ENCODE measurements around the gene LRIG1.

LRIG1 gene

DNA sequence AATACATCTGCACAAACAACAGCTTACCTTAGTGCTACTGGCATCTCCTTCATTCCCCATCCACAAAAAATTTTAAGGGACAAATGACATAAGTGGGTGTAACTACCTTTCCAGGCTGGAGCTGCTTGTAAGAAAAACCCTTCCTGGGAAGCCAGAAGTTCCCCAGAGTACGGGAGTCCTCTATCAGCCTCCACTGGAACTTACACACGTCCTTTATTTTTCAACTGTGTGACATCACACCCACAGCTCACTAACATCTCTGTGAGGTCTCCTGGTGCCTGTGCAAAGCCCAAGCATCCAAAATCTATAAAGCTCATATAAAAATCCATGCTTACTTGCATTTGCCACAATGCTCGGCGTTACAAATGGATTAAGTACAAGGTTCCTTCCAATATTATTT, 27.6 kb downstream of the LRIG1 start:
- no peak for DNase-seq

GRCh38 chr3:66472313-66473134, 28.3 kb downstream of the LRIG1 start:
- no peak for DNase-seq

DNA sequence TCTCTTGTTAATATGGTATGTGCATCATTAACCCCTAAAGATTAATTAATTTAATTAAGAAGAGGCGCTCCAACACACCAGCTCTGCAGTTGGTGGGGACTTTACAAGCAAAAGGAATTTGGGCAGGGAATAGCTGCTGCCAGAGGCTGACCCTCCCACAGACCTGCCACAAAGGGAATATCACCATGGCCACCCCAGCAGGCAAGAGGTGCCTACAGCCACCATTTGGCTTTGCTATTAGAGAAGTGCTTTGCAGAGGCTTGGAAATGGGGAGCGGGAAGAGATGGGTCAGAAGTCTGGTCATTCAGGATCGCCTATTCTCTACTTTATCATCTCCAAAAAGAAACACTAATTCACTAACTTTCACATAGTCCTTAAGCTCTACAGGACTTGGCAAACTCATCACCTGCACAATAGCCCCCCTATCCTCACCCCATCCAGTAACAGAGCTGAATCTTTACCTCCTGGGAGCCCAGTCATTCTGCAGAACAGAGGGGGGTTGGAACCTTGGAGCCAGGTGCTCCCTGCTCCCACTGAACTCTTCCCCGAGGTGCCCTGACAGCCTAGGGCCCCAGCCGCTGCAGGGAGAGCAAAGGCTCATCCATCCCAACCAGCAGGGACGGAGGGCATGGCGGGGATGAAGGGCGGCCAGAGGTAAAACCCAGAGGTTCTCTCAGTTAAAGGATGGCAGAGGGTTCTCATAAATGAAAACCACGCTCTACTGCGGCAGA, 29.7 kb downstream of the LRIG1 start:
- DNase-seq = no peak

DNA sequence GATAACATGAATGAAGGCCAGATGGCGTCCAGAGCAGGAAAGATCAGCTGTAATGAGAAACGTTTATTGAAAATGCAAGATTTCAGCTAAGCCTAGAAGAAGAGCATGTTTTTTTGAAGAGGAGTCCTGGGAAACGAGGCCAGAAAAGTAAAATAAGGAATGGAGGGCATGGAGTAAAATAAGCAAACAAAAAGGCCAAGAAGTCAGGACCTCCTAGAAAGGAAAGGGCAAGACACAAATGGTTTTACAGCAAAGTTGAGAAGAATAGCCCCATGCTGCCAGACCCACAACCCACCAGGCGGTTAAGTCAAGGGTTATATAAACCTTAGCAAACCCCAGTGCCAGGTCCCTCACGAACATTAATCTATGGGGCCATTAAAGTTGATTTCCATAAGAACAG, 30.5 kb downstream of the LRIG1 start:
- DNase-seq = no peak

DNA sequence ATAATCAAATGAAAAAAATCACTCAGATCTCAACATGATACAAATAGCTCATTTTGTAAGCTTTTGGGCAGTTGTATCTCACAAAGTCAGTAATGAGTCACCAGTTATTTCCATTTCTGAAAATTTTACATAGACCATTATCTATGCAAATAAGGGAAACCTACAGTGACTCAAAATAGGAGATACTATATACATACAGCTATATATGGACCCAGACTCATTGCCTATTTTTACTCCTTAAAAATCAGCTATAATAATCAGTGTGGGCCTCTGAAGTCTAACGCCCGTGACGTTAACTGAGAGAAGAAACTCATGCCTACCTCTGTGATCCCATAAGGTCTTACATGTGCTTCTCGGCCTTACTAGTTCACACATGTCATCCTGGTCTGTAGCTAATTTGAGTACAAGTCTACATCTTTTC, 31.6 kb downstream of the LRIG1 start:
- no peak for DNase-seq

GRCh38 chr3:66467996-66468735, 32.7 kb downstream of the LRIG1 start:
- DNase-seq = no peak

DNA sequence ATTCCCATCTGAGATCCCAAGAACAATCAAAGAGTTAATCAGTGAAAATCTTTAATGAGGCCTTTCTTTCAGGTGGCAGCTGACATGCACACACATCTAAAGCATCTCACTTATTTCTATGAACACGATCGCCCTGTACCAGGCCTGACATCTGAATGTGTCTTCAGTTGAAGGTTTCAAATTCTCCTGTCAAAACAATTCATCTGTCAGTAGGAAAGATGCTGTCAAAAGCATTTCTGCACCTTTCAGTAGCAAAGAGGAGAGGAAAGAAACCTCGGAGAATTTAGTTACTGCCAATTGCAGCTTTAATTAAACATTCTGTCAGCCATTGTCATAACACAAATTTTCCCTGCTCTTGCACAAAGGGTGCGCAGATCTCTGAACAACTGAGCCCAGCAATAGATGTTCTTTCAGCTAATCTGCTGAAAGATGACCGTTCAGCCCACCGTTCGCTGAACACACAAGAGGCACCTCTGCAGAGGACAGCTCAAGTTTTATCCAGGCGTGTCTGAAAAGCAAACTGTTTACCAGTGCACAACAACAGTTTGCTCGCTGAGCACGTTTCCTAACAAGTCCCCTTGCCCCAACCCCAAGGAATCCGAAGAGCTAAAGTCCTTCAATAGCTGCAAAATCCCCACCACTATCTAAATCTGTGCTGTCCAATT, 34.1 kb downstream of the LRIG1 start:
- no peak for DNase-seq

DNA sequence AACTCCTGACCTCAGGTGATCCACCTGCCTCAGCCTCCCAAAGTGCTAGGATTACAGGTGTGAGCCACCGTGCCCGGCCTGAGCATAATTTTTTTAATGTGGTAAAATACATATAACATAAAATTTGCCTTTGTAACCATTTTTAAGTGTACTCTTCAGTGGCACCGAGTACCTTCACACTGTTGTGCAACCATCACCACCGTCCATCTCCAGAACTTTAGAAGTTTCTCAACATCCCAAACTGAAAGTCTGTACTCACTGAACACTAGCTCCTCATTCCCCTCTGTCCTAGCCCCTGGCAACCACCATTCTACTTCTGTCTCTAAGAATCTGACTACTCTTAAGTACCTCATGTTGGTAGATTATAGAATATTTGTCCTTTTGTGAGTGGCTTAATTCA, 35.2 kb downstream of the LRIG1 start:
- no peak for DNase-seq

DNA sequence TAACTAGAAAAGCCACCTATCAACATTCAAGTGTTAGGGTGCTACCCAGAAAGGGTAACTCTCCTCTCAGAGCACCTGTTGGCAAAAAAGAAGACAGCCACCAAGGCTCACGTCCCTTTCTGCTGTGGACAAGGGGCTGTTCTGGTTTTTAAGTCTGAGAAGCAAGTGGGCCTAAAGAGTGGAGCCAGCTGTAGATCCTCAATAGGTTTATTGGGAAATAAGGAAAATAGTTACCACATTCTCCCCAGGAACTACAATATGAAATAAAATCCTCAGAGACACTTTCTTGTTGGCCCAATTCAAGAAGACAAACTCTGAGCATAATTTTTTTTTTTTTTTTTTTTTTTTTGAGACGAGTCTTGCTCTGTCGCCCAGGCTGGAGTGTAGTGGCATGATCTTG, 35.8 kb downstream of the LRIG1 start:
- no peak for DNase-seq

GRCh38 chr3:66464512-66464894, 36.3 kb downstream of the LRIG1 start:
- DNase-seq = no peak

DNA sequence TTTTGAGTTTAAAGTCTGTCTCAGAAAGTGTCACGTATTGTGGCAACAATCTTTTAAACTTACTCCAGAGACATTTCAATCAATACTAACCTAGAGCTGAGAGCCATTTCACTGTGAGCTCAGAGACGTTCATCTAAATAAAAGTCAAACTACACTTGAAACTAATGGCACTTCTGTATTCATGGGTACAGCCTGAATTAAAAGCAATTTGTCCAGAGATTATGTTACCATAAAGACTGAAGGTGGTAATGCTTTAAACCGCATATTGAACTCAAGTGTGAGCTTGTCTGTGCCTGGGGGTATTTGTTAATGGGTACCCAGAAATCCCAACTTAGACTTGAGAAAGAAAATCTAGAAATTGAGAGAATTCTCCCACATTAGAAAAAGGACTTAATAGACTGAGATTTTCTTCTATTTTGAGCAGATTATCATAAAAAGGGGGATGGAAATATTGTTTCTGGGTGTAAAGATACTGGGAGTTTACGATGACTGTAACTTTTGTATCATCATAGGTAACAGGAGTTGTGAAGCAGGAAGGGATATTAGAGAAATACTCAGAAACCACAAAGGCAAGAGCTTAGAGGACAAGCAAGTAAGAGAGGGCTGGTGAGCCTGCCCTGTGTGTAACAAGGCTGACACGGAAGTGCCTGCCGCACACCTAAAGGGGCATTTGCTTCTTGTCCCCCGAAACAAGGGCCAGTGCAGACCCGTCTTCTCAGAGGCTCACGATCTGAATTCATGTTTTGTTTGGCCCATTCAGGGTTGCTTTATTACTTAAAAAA, 36.9 kb downstream of the LRIG1 start:
- no peak for DNase-seq

DNA sequence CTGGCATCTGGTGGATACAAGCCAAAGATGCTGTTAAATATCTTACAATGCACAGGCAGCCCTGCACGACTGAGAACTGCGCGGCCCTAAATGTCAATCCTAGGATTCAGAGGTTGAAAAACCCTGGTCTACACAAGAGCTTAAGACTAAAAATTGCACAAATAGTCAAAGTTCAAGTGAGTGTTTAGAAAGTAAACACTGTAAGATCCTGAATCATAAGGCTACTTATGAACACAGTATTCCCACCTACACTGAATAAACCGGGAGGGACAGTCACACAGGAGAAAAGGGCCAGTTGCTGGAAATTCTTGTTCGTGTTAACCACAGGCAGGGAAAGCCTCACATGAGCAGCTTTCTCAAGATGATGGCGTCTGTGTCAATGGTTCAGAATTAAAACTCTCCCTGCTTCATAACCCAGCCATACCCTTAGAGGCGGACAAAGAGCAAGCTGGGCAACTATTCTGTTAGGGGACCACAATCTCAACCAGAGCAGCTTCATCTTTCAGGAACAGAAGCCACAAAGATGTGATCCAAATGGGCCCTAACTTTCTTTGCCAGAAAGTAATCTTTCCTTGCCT, 37.7 kb downstream of the LRIG1 start:
- no peak for DNase-seq

GRCh38 chr3:66457252-66457651, 43.6 kb downstream of the LRIG1 start:
- no peak for DNase-seq

DNA sequence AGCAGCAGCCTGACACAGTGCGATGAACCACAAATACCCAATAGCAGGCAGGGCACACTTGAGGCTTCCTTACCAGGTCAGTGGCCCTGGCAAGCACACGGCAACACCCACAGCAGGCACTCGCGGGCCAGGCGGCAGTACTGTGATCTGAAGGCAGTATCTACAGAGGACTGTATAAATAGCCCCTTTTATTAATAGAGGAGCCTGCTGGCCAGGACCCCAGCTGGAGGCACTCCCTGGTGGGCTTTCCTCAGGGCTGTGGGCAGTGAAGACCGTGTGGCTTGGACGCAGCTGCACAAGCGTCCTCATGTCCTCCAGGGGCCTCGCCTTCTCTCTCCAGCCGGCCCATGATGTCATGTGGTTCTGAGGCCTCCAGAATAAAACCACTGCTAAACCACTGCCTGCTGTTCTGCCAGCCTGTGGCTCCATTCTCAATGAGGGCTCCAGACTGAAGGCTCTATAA, 44.1 kb downstream of the LRIG1 start:
- peak in 43 of 56 donors; percentile 8 to 78 (median 48) for DNase-seq

DNA sequence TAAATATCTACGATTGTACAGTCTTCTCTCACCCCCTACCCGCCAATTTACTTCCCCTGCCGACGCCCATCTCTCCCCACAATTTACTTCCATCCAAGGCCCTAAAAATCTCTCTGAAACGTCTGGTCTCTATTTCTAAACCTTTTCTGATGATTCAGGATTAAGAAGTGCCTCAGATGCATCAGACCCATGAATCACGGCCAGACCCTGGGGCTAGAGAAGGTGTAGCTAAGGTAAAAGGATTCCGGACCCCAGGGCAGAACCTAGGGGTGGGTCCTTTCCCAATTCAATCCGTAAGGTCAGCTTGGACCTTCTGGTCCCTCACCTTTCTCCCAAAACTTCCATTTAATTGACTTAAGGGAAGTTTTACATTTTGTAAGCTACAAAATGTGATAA, 46.4 kb downstream of the LRIG1 start:
- DNase-seq = no peak

DNA sequence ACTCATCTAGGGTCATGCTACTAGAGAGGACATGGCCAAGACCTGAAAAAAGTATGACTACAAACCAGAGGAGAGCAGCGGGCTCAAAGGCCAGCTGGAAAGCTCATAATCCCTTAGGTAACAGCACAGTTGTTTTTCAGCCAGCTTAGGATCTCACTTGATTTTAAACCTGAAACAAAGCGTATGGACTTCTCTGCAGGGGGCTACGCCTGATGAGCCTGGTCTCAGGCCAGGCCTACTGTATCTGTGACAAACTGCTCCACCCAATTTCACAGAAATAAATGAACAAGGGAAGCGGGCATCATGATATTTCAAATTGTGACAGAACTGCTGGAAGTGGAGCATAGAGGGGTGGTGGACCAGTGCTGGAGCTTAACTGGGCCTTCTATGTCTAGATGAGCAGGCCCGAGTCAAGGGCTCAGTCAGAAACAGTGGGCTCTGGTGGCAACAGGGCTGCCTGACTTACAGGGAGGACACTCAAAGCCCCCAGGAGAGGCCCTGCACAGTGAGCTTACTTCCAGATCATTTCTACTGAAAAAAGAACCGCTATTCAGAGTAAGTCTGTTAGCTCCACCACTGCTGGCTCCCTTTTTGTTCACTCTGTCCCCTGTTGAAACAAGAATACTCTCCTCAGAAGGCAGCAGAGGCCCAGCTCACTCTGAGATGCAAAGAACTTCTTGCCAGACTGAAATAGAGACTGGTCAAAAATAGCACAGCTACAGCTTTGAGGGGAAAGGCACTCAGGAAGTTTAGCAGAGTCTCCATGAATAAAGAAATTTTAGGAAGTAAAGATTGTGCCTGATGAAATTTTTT, 47.0 kb downstream of the LRIG1 start:
- DNase-seq = peak in 7 of 56 donors; percentile 6 to 33 (median 18)

DNA sequence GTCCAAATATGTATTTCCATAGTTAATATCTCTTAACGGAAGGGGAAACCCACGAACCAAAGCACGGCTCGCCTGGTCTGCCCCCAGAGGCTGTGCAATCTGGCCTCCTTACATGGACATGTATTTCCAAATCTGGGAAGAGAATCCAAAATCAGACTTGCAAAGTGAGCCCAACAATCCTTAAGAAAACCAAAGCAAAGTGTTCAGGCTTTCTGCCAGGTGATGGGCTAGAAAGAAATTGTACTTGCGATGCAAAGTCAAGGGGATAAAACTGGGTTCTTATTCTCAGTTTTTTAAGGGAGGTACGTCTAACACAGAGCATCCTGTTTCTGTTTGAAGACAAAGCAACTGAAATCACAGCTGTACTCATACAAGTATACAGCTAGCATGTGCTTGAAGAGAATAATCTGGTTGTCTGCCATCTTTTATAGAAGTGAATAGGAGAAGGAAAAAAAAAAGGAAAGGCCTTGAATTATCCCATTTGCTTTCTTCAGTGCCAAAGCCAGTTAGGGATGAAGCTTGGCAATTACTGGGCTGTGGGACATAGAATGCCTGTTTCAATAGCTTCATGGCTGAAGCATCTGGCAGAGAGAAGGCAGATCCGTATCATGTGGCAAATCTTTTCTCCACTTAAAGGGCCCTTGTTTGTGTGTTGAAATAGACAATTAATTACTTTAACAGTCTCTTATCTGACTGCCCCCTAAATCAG, 48.4 kb downstream of the LRIG1 start:
- peak in 15 of 56 donors; percentile 10 to 66 (median 29) for DNase-seq

GRCh38 chr3:66451766-66452165, 49.1 kb downstream of the LRIG1 start:
- DNase-seq = no peak
